ENCODE measurements around the gene C2CD3.
A peak's percentile ranks its signal among the peaks of the same experiment; 100 is the strongest.

The C2CD3 gene

GRCh38 chr11:74011360-74012073 lies 159.3 kb downstream of the C2CD3 start:
- H3K27ac ChIP-seq (ENCODE audit: low read length) = no peak overlapping the region
- no peaks in the 10 kb centered on the region for H3K9me3 ChIP-seq (ENCODE audit: control insufficient read depth in 2 of 2, low read length in 2 of 2)
- no peaks in the 10 kb centered on the region for H3K27me3 ChIP-seq (ENCODE audit: control insufficient read depth in 1 of 2, insufficient read depth in 2 of 2, low read length in 2 of 2)
- H3K4me3 ChIP-seq (ENCODE audit: low read length in 2 of 2) = no peak overlapping the region
- H3K9ac ChIP-seq (ENCODE audit: low read length in 2 of 2) = no peak overlapping the region
- H3K4me1 ChIP-seq (ENCODE audit: control insufficient read depth, insufficient read depth, low read length) = peaks cover 9% of the 10 kb centered on the region
- H3K36me3 ChIP-seq (ENCODE audit: control insufficient read depth in 2 of 2, insufficient read depth in 2 of 2, low read length in 2 of 2) = no peaks in the 10 kb centered on the region

- H3K27ac ChIP-seq (ENCODE audit: low read length) = no peak overlapping the region
- H3K9ac ChIP-seq (ENCODE audit: low read length in 2 of 2) = no peak overlapping the region
Observed at GRCh38 chr11:74010306-74011300, 160.2 kb downstream of the C2CD3 start.

GRCh38 chr11:74009675-74010305 lies 161.0 kb downstream of the C2CD3 start:
- peaks cover 9% of the 10 kb centered on the region for H3K4me1 ChIP-seq (ENCODE audit: control insufficient read depth, insufficient read depth, low read length)
- H3K27me3 ChIP-seq (ENCODE audit: control insufficient read depth in 1 of 2, insufficient read depth in 2 of 2, low read length in 2 of 2) = no peaks in the 10 kb centered on the region
- H3K9me3 ChIP-seq (ENCODE audit: control insufficient read depth in 2 of 2, low read length in 2 of 2) = no peaks in the 10 kb centered on the region
- no peaks in the 10 kb centered on the region for H3K36me3 ChIP-seq (ENCODE audit: control insufficient read depth in 2 of 2, insufficient read depth in 2 of 2, low read length in 2 of 2)
- H3K4me3 ChIP-seq (ENCODE audit: low read length in 2 of 2) = no peak overlapping the region
- H3K9ac ChIP-seq (ENCODE audit: low read length in 2 of 2) = no peak overlapping the region
- no peak overlapping the region for H3K27ac ChIP-seq (ENCODE audit: low read length)

More at GRCh38 chr11:74010306-74011300, 160.2 kb downstream of the C2CD3 start:
- Histone ChIP-seq H3K27me3 (ENCODE audit: control insufficient read depth in 1 of 2, insufficient read depth in 2 of 2, low read length in 2 of 2) (no peaks in the 10 kb centered on the region), H3K4me1 (ENCODE audit: control insufficient read depth, insufficient read depth, low read length) (peaks cover 9% of the 10 kb centered on the region), H3K36me3 (ENCODE audit: control insufficient read depth in 2 of 2, insufficient read depth in 2 of 2, low read length in 2 of 2) (no peaks in the 10 kb centered on the region), H3K4me3 (ENCODE audit: low read length in 2 of 2) (no peak overlapping the region), H3K9me3 (ENCODE audit: control insufficient read depth in 2 of 2, low read length in 2 of 2) (no peaks in the 10 kb centered on the region)

- no peaks in the 10 kb centered on the region for H3K27me3 ChIP-seq (ENCODE audit: control insufficient read depth in 1 of 2, insufficient read depth in 2 of 2, low read length in 2 of 2)
- H3K4me1 ChIP-seq (ENCODE audit: control insufficient read depth, insufficient read depth, low read length) = peaks cover 9% of the 10 kb centered on the region
- H3K27ac ChIP-seq (ENCODE audit: low read length) = no peak overlapping the region
- H3K36me3 ChIP-seq (ENCODE audit: control insufficient read depth in 2 of 2, insufficient read depth in 2 of 2, low read length in 2 of 2) = peaks cover 2 to 5% of the 10 kb centered on the region in 2 donors
- H3K9me3 ChIP-seq (ENCODE audit: control insufficient read depth in 2 of 2, low read length in 2 of 2) = no peaks in the 10 kb centered on the region
- no peak overlapping the region for H3K4me3 ChIP-seq (ENCODE audit: low read length in 2 of 2)
- H3K9ac ChIP-seq (ENCODE audit: low read length in 2 of 2) = no peak overlapping the region
Observed at GRCh38 chr11:74009230-74009547, 161.6 kb downstream of the C2CD3 start.

GRCh38 chr11:74008373-74009229 lies 162.2 kb downstream of the C2CD3 start, which contains the start of gene UCP3:
UCP3 (minus strand) TSS chr11:74009085; CDS start chr11:74007042, 2,043 bp downstream.
- H3K36me3 ChIP-seq (ENCODE audit: control insufficient read depth in 2 of 2, insufficient read depth in 2 of 2, low read length in 2 of 2) = peaks cover 2 to 11% of the 10 kb centered on the region in 2 donors

GRCh38 chr11:74007691-74008372 lies 163.0 kb downstream of the C2CD3 start:
- Histone ChIP-seq H3K9me3 (ENCODE audit: control insufficient read depth in 2 of 2, low read length in 2 of 2) (no peaks in the 10 kb centered on the region), H3K4me1 (ENCODE audit: control insufficient read depth, insufficient read depth, low read length) (peaks cover 9% of the 10 kb centered on the region), H3K27me3 (ENCODE audit: control insufficient read depth in 1 of 2, insufficient read depth in 2 of 2, low read length in 2 of 2) (no peaks in the 10 kb centered on the region), H3K9ac (ENCODE audit: low read length in 2 of 2) (no peak overlapping the region), H3K4me3 (ENCODE audit: low read length in 2 of 2) (no peak overlapping the region), H3K27ac (ENCODE audit: low read length) (peak overlapping the region; percentile 6), H3K36me3 (ENCODE audit: control insufficient read depth in 2 of 2, insufficient read depth in 2 of 2, low read length in 2 of 2) (peaks cover 10 to 13% of the 10 kb centered on the region in 2 donors)

More at GRCh38 chr11:74008373-74009229, 162.2 kb downstream of the C2CD3 start, which contains the start of gene UCP3:
- peaks cover 9% of the 10 kb centered on the region for H3K4me1 ChIP-seq (ENCODE audit: control insufficient read depth, insufficient read depth, low read length)
- H3K27ac ChIP-seq (ENCODE audit: low read length) = peak within 1 kb of the TSS; percentile 6
- H3K4me3 ChIP-seq (ENCODE audit: low read length in 2 of 2) = no peak within 1 kb of the TSS
- H3K9ac ChIP-seq (ENCODE audit: low read length in 2 of 2) = no peak within 1 kb of the TSS
- no peaks in the 10 kb centered on the region for H3K27me3 ChIP-seq (ENCODE audit: control insufficient read depth in 1 of 2, insufficient read depth in 2 of 2, low read length in 2 of 2)
- no peaks in the 10 kb centered on the region for H3K9me3 ChIP-seq (ENCODE audit: control insufficient read depth in 2 of 2, low read length in 2 of 2)

- no peaks in the 10 kb centered on the region for H3K27me3 ChIP-seq (ENCODE audit: control insufficient read depth in 1 of 2, insufficient read depth in 2 of 2, low read length in 2 of 2)
- no peaks in the 10 kb centered on the region for H3K9me3 ChIP-seq (ENCODE audit: control insufficient read depth in 2 of 2, low read length in 2 of 2)
- H3K27ac ChIP-seq (ENCODE audit: low read length) = no peak overlapping the region
- no peak overlapping the region for H3K9ac ChIP-seq (ENCODE audit: low read length in 2 of 2)
- H3K4me3 ChIP-seq (ENCODE audit: low read length in 2 of 2) = no peak overlapping the region
- peaks cover 9% of the 10 kb centered on the region for H3K4me1 ChIP-seq (ENCODE audit: control insufficient read depth, insufficient read depth, low read length)
- H3K36me3 ChIP-seq (ENCODE audit: control insufficient read depth in 2 of 2, insufficient read depth in 2 of 2, low read length in 2 of 2) = peaks cover 12 to 19% of the 10 kb centered on the region in 2 donors
Observed at GRCh38 chr11:74006743-74007304, 164.0 kb downstream of the C2CD3 start.

GRCh38 chr11:74005721-74006517 lies 164.9 kb downstream of the C2CD3 start:
- H3K9ac ChIP-seq (ENCODE audit: low read length in 2 of 2) = no peak overlapping the region
- no peak overlapping the region for H3K27ac ChIP-seq (ENCODE audit: low read length)
- peaks cover 9% of the 10 kb centered on the region for H3K4me1 ChIP-seq (ENCODE audit: control insufficient read depth, insufficient read depth, low read length)
- H3K4me3 ChIP-seq (ENCODE audit: low read length in 2 of 2) = no peak overlapping the region
- H3K9me3 ChIP-seq (ENCODE audit: control insufficient read depth in 2 of 2, low read length in 2 of 2) = no peaks in the 10 kb centered on the region
- H3K36me3 ChIP-seq (ENCODE audit: control insufficient read depth in 2 of 2, insufficient read depth in 2 of 2, low read length in 2 of 2) = peaks cover 12 to 23% of the 10 kb centered on the region in 2 donors
- no peaks in the 10 kb centered on the region for H3K27me3 ChIP-seq (ENCODE audit: control insufficient read depth in 1 of 2, insufficient read depth in 2 of 2, low read length in 2 of 2)

Measured in stomach smooth muscle (tissue), 2 donors.